ENCODE results near the gene ADAM17. TPM values are rescaled to one million over a fixed set of nuclear protein-coding genes. Genes with fewer than 3 reads are reported as not detected.
A peak's percentile ranks its signal among the peaks of the same experiment; 100 is the strongest.

The ADAM17 gene
- total and polyA plus RNA-seq, 10 of the 15 experiments (the other 5 are each of a cell fraction or from before 2014, with no cell fraction given), result 2.3 to 18.5 (median 13.4) TPM

DNA sequence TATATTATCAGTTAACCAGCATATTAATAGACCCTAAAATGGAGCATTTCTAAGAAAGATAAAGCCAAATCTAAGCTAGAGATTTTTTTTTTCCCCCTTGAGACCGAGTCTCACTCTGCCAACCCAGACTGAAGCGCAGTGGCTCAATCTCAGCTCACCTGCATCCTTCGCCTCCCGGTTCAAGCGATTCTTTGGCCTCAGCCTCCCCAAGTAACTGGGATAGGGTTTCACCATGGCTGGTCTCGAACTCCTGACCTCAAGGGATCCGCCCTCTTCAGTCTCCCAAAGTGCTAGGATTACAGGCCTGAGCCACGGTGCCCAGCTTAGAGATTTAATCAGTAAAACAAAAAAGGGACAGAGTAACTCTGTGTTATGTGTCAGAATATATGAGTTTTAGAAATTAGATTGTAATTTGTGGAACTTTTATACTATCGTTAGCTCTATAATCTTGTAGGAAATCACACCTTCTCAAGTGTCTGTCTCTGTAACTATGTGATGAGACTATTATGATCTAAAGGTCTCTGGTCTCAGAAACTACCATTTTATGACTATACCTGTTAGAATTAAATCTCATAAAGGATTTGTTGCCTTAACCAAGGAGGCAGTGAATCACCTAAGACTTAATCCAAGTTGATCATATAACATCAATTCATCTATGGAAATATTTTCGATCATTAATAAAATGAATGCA is 41.1 kb upstream of the ADAM17 start (continued):
- TF ChIP-seq, protein P1, sequence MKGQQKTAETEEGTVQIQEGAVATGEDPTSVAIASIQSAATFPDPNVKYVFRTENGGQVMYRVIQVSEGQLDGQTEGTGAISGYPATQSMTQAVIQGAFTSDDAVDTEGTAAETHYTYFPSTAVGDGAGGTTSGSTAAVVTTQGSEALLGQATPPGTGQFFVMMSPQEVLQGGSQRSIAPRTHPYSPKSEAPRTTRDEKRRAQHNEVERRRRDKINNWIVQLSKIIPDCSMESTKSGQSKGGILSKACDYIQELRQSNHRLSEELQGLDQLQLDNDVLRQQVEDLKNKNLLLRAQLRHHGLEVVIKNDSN (IDR thresholded peaks at IDR 0.05; ENCODE audit: borderline replicate concordance, extremely low read length, insufficient read depth, low read depth, low read length), result no peak
- no peak for TF ChIP-seq SUZ12 (IDR thresholded peaks at IDR 0.05; ENCODE audit: unreplicated experiment)

DNA sequence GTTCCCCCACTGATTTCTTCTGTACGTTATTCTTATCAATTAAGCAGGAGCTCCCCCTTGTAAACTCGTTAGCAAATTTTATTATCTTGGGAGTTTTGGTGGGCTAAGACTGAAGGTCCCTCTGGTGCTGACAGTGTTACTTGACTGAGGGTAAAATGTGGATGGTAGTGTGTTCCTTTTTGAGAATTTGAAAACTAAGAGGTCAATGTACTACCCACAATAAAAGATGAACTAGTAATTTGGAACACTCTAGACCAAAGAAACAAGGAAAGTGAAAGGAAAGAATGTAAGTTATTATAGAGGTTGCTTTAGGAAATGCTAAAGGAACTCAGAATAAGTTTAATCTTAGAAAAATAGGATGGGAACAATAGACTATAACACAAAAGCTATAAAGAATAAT is 40.1 kb upstream of the ADAM17 start:
- H3K79me2 ChIP-seq (ENCODE audit: control insufficient read depth, insufficient read depth, low read length), result peaks cover 50% of the 10 kb centered on the region
- H3K36me3 ChIP-seq (ENCODE audit: control insufficient read depth in 2 of 2, insufficient read depth in 2 of 2, low read length in 1 of 2), result peaks cover 0 to 3% of the 10 kb centered on the region in 2 experiments; a peak in 3 of 4 replicates
- intact Hi-C loops (cut with micrococcal nuclease; ENCODE audit: unreplicated experiment), result no loop called here
- H2AFZ ChIP-seq (ENCODE audit: control insufficient read depth, low read depth, low read length), result no peak overlapping the region
- H3K4me3 ChIP-seq, result no peak overlapping the region
- H3K4me2 ChIP-seq (ENCODE audit: control insufficient read depth, insufficient read depth), result 0 out of 2 replicates have a peak overlapping the region, but pooled peaks have one; percentile 37
- peaks cover 9% of the 10 kb centered on the region; the same call in 2 of the 3 replicates for H3K9me3 ChIP-seq (replicated peaks; ENCODE audit: control insufficient read depth, insufficient read depth, low read length)
- ATAC-seq (peak; percentile 59), FAIRE-seq (no peak), DNase-seq (ENCODE audit: low read depth, low spot score) (no peak)
- in situ Hi-C loops (cut with MboI), result no loop called here
- ChIA-PET SMC1A (ENCODE audit: uncharacterized antibody, unreplicated experiment) (interaction anchor here (0.7 to 2.5 kb wide), 14 partner anchors 9 to 1745 kb away, joined by 3 to 9 read pairs (median 4); partner anchors contain the start of genes ADAM17 and IAH1), CTCF (interaction anchor here (0.9 to 1.4 kb wide), 7 partner anchors 9 to 203 kb away, joined by 3 to 7 read pairs (median 3); partner anchors contain the start of genes CPSF3 and ITGB1BP1), RAD21 (ENCODE audit: unreplicated experiment) (interaction anchor here (1.4 to 3.0 kb wide), 4 partner anchors 13 to 40 kb away, joined by 3 to 16 read pairs (median 4); partner anchors contain the start of genes ADAM17 and YWHAQ), POLR2A (interaction anchor here (1.4 to 1.6 kb wide), 2 partner anchors 13 to 43 kb away, joined by 3 to 5 read pairs; no protein-coding TSS in a partner anchor)
- H3K4me1 ChIP-seq (ENCODE audit: control insufficient read depth, insufficient read depth, low read length), result peaks cover 11% of the 10 kb centered on the region; the same call in 1 of the 2 replicates
- H3K9ac ChIP-seq (ENCODE audit: control insufficient read depth, insufficient read depth, low read length), result no peak overlapping the region
- BruUV-seq (replicated peaks), result no TSS peak
- 28% methylated on average over 2 of the region's 2 CpGs for WGBS (ENCODE audit: insufficient coverage, insufficient replicate concordance, low lambda C conversion rate, missing lambda C conversion rate)
- no peak overlapping the region for H3K27ac ChIP-seq (ENCODE audit: control insufficient read depth, insufficient read depth)
- H4K20me1 ChIP-seq (ENCODE audit: control insufficient read depth, insufficient read depth), result no peaks in the 10 kb centered on the region
- H3K27me3 ChIP-seq (replicated peaks in 1 of 2; ENCODE audit: control insufficient read depth in 2 of 2, insufficient read depth in 2 of 2, low read length in 1 of 2), result no peaks in the 10 kb centered on the region
- TF ChIP-seq TCF7 (IDR thresholded peaks at IDR 0.05; ENCODE audit: borderline replicate concordance) (no peak), SREBF2 (IDR thresholded peaks at IDR 0.05; ENCODE audit: low read length) (no peak)
- TF ChIP-seq, protein P2, sequence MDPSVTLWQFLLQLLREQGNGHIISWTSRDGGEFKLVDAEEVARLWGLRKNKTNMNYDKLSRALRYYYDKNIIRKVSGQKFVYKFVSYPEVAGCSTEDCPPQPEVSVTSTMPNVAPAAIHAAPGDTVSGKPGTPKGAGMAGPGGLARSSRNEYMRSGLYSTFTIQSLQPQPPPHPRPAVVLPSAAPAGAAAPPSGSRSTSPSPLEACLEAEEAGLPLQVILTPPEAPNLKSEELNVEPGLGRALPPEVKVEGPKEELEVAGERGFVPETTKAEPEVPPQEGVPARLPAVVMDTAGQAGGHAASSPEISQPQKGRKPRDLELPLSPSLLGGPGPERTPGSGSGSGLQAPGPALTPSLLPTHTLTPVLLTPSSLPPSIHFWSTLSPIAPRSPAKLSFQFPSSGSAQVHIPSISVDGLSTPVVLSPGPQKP (IDR thresholded peaks at IDR 0.05; ENCODE audit: low read depth, low read length), result no peak
- TF ChIP-seq, protein P3, sequence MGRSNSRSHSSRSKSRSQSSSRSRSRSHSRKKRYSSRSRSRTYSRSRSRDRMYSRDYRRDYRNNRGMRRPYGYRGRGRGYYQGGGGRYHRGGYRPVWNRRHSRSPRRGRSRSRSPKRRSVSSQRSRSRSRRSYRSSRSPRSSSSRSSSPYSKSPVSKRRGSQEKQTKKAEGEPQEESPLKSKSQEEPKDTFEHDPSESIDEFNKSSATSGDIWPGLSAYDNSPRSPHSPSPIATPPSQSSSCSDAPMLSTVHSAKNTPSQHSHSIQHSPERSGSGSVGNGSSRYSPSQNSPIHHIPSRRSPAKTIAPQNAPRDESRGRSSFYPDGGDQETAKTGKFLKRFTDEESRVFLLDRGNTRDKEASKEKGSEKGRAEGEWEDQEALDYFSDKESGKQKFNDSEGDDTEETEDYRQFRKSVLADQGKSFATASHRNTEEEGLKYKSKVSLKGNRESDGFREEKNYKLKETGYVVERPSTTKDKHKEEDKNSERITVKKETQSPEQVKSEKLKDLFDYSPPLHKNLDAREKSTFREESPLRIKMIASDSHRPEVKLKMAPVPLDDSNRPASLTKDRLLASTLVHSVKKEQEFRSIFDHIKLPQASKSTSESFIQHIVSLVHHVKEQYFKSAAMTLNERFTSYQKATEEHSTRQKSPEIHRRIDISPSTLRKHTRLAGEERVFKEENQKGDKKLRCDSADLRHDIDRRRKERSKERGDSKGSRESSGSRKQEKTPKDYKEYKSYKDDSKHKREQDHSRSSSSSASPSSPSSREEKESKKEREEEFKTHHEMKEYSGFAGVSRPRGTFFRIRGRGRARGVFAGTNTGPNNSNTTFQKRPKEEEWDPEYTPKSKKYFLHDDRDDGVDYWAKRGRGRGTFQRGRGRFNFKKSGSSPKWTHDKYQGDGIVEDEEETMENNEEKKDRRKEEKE (IDR thresholded peaks at IDR 0.05), result no peak
- TF ChIP-seq, protein P4, sequence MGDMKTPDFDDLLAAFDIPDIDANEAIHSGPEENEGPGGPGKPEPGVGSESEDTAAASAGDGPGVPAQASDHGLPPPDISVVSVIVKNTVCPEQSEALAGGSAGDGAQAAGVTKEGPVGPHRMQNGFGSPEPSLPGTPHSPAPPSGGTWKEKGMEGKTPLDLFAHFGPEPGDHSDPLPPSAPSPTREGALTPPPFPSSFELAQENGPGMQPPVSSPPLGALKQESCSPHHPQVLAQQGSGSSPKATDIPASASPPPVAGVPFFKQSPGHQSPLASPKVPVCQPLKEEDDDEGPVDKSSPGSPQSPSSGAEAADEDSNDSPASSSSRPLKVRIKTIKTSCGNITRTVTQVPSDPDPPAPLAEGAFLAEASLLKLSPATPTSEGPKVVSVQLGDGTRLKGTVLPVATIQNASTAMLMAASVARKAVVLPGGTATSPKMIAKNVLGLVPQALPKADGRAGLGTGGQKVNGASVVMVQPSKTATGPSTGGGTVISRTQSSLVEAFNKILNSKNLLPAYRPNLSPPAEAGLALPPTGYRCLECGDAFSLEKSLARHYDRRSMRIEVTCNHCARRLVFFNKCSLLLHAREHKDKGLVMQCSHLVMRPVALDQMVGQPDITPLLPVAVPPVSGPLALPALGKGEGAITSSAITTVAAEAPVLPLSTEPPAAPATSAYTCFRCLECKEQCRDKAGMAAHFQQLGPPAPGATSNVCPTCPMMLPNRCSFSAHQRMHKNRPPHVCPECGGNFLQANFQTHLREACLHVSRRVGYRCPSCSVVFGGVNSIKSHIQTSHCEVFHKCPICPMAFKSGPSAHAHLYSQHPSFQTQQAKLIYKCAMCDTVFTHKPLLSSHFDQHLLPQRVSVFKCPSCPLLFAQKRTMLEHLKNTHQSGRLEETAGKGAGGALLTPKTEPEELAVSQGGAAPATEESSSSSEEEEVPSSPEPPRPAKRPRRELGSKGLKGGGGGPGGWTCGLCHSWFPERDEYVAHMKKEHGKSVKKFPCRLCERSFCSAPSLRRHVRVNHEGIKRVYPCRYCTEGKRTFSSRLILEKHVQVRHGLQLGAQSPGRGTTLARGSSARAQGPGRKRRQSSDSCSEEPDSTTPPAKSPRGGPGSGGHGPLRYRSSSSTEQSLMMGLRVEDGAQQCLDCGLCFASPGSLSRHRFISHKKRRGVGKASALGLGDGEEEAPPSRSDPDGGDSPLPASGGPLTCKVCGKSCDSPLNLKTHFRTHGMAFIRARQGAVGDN (IDR thresholded peaks at IDR 0.05), result no peak

Measured in GM12878 (cell line).